Measurements from ENCODE around the gene SHROOM3.

The SHROOM3 gene

DNA sequence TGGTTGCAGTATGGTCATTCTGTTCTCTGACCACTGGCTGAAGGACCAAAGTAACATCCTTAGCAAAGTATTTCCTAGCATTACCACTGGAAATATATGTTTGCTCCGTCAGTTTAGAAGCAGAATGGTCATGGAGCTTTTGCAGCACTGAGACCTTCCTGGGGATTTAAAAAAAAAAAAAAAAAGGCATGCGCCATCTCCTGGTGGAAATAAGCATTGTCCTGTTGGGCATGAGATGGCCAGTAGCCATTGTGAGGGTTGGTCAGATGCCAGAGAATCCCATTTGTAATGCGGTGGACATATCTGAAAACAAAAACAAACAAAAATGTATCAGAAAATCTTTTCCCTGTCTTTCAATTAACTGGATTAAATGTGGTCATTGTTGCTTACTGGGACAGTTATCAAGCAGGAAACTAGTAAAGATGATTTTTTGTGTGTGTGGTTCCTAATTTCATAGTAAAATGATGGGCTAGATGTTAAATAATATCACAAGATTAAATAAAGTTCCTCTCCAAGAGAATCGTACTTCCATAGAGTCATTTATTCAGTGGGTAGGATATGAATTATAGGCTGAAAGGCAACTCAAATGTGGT is 323.4 kb downstream of the SHROOM3 start:
- Histone ChIP-seq H3K9me3 (ENCODE audit: control insufficient read depth, low read length) (no peaks in the 10 kb centered on the region), H3K27ac (ENCODE audit: low read depth, low read length, severe bottlenecking) (no peak overlapping the region), H3K4me1 (ENCODE audit: control insufficient read depth, insufficient read depth, low read length, poor library complexity, severe bottlenecking) (peaks cover 32% of the 10 kb centered on the region), H3K4me3 (ENCODE audit: extremely low read depth, insufficient read depth, low read length, poor library complexity, severe bottlenecking) (no peak overlapping the region), H3K36me3 (ENCODE audit: control insufficient read depth, insufficient read depth, low read length) (peaks cover 90% of the 10 kb centered on the region)
- WGBS, 2 experiments (ENCODE audit: insufficient coverage in 2 of 2) = no CpG with 5 or more reads among the region's 4 CpGs

DNA sequence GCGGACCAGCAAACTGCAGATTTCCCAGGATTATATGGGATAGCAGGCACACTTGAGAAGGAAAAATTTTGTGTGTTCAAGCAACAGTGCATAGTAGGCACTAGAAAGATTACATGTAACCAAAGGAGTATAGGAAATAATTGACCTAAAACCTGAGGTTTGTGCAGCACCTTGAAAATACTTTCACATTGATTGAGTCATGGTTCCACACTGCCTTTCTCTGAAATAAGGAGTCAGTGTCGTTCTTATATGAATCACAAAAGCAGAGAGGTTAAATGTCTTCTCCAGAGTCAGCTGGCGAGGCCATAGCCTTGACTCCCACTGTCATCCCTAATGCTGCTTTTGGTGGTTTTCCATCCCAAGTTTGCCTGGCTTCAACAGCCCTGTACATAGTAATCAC is 324.0 kb downstream of the SHROOM3 start:
- H3K27ac ChIP-seq (ENCODE audit: low read depth, low read length, severe bottlenecking) = no peak overlapping the region
- 84 to 97% methylated on average over 2 to 3 of the region's 3 CpGs for WGBS, 2 experiments (ENCODE audit: insufficient coverage in 2 of 2)
- peaks cover 31% of the 10 kb centered on the region for H3K4me1 ChIP-seq (ENCODE audit: control insufficient read depth, insufficient read depth, low read length, poor library complexity, severe bottlenecking)
- peaks cover 90% of the 10 kb centered on the region for H3K36me3 ChIP-seq (ENCODE audit: control insufficient read depth, insufficient read depth, low read length)
- H3K4me3 ChIP-seq (ENCODE audit: extremely low read depth, insufficient read depth, low read length, poor library complexity, severe bottlenecking) = no peak overlapping the region
- no peaks in the 10 kb centered on the region for H3K9me3 ChIP-seq (ENCODE audit: control insufficient read depth, low read length)

- Histone ChIP-seq H3K27ac (ENCODE audit: low read depth, low read length, severe bottlenecking) (peak overlapping the region; percentile 8), H3K36me3 (ENCODE audit: control insufficient read depth, insufficient read depth, low read length) (peaks cover 79% of the 10 kb centered on the region), H3K4me3 (ENCODE audit: extremely low read depth, insufficient read depth, low read length, poor library complexity, severe bottlenecking) (no peak overlapping the region), H3K9me3 (ENCODE audit: control insufficient read depth, low read length) (no peaks in the 10 kb centered on the region), H3K4me1 (ENCODE audit: control insufficient read depth, insufficient read depth, low read length, poor library complexity, severe bottlenecking) (peaks cover 28% of the 10 kb centered on the region)
- WGBS, 2 experiments (ENCODE audit: insufficient coverage in 2 of 2) = 80% methylated on average over 2 of the region's 3 CpGs; no CpG with 5 or more reads in 1 of the 2 experiments
These were observed 325.2 kb downstream of the SHROOM3 start for GRCh38 chr4:76760193-76760592.

GRCh38 chr4:76762137-76763130 is 327.4 kb downstream of the SHROOM3 start:
- Histone ChIP-seq H3K27ac (ENCODE audit: low read depth, low read length, severe bottlenecking) (peak overlapping the region; percentile 39), H3K36me3 (ENCODE audit: control insufficient read depth, insufficient read depth, low read length) (peaks cover 72% of the 10 kb centered on the region), H3K4me3 (ENCODE audit: extremely low read depth, insufficient read depth, low read length, poor library complexity, severe bottlenecking) (no peak overlapping the region), H3K9me3 (ENCODE audit: control insufficient read depth, low read length) (no peaks in the 10 kb centered on the region), H3K4me1 (ENCODE audit: control insufficient read depth, insufficient read depth, low read length, poor library complexity, severe bottlenecking) (peaks cover 38% of the 10 kb centered on the region)
- 90 to 92% methylated on average over 2 to 3 of the region's 4 CpGs for WGBS, 2 experiments (ENCODE audit: insufficient coverage in 2 of 2)

DNA sequence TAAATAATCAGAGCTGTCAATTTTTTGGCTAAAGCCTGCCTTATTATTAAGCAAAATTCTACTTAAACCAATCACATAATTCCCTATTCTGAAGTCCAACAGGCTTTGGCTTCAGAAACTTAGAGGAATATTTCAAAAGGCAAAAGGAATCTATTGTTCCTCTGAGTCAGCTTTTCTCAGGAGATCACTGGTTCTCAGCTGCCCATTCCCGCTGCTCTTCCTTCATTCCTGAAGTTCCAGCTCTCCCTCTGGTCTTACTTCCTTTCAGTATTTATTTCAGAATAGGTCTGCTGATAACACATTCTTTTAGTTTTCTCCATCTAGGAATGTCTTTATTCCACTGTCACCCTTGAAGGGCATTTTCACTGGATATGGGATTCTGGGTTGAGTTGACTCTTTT is 329.2 kb downstream of the SHROOM3 start:
- Histone ChIP-seq H3K9me3 (ENCODE audit: control insufficient read depth, low read length) (no peaks in the 10 kb centered on the region), H3K4me1 (ENCODE audit: control insufficient read depth, insufficient read depth, low read length, poor library complexity, severe bottlenecking) (peaks cover 56% of the 10 kb centered on the region), H3K4me3 (ENCODE audit: extremely low read depth, insufficient read depth, low read length, poor library complexity, severe bottlenecking) (no peak overlapping the region), H3K36me3 (ENCODE audit: control insufficient read depth, insufficient read depth, low read length) (peaks cover 58% of the 10 kb centered on the region), H3K27ac (ENCODE audit: low read depth, low read length, severe bottlenecking) (peak overlapping the region; percentile 95)
- 9 to 27% methylated on average over 1 of the region's 1 CpG for WGBS, 2 experiments (ENCODE audit: insufficient coverage in 2 of 2)

- Histone ChIP-seq H3K4me1 (ENCODE audit: control insufficient read depth, insufficient read depth, low read length, poor library complexity, severe bottlenecking) (peaks cover 56% of the 10 kb centered on the region), H3K36me3 (ENCODE audit: control insufficient read depth, insufficient read depth, low read length) (peaks cover 57% of the 10 kb centered on the region), H3K27ac (ENCODE audit: low read depth, low read length, severe bottlenecking) (no peak overlapping the region), H3K4me3 (ENCODE audit: extremely low read depth, insufficient read depth, low read length, poor library complexity, severe bottlenecking) (no peak overlapping the region), H3K9me3 (ENCODE audit: control insufficient read depth, low read length) (no peaks in the 10 kb centered on the region)
- 89 to 100% methylated on average over 1 of the region's 14 CpGs for WGBS, 2 experiments (ENCODE audit: insufficient coverage in 2 of 2)
These were observed 330.6 kb downstream of the SHROOM3 start for GRCh38 chr4:76765473-76766183.

- no peaks in the 10 kb centered on the region for H3K9me3 ChIP-seq (ENCODE audit: control insufficient read depth, low read length)
- H3K4me3 ChIP-seq (ENCODE audit: extremely low read depth, insufficient read depth, low read length, poor library complexity, severe bottlenecking) = no peak overlapping the region
- WGBS, 2 experiments (ENCODE audit: insufficient coverage in 2 of 2) = 55% methylated on average over 2 of the region's 2 CpGs; no CpG with 5 or more reads in 1 of the 2 experiments
- peak overlapping the region; percentile 97 for H3K27ac ChIP-seq (ENCODE audit: low read depth, low read length, severe bottlenecking)
- H3K36me3 ChIP-seq (ENCODE audit: control insufficient read depth, insufficient read depth, low read length) = peaks cover 51% of the 10 kb centered on the region
- peaks cover 65% of the 10 kb centered on the region for H3K4me1 ChIP-seq (ENCODE audit: control insufficient read depth, insufficient read depth, low read length, poor library complexity, severe bottlenecking)
These were observed 333.0 kb downstream of the SHROOM3 start for GRCh38 chr4:76767983-76768382.

- WGBS, 2 experiments (ENCODE audit: insufficient coverage in 2 of 2) = 63 to 69% methylated on average over 2 of the region's 5 CpGs
- H3K4me3 ChIP-seq (ENCODE audit: extremely low read depth, insufficient read depth, low read length, poor library complexity, severe bottlenecking) = no peak overlapping the region
- H3K27ac ChIP-seq (ENCODE audit: low read depth, low read length, severe bottlenecking) = peak overlapping the region; percentile 73
- H3K4me1 ChIP-seq (ENCODE audit: control insufficient read depth, insufficient read depth, low read length, poor library complexity, severe bottlenecking) = peaks cover 41% of the 10 kb centered on the region
- no peaks in the 10 kb centered on the region for H3K9me3 ChIP-seq (ENCODE audit: control insufficient read depth, low read length)
- peaks cover 73% of the 10 kb centered on the region for H3K36me3 ChIP-seq (ENCODE audit: control insufficient read depth, insufficient read depth, low read length)
These were observed 337.6 kb downstream of the SHROOM3 start for GRCh38 chr4:76772498-76773106.

- no peaks in the 10 kb centered on the region for H3K9me3 ChIP-seq (ENCODE audit: control insufficient read depth, low read length)
- H3K27ac ChIP-seq (ENCODE audit: low read depth, low read length, severe bottlenecking) = no peak overlapping the region
- no peak overlapping the region for H3K4me3 ChIP-seq (ENCODE audit: extremely low read depth, insufficient read depth, low read length, poor library complexity, severe bottlenecking)
- peaks cover 80% of the 10 kb centered on the region for H3K36me3 ChIP-seq (ENCODE audit: control insufficient read depth, insufficient read depth, low read length)
- peaks cover 30% of the 10 kb centered on the region for H3K4me1 ChIP-seq (ENCODE audit: control insufficient read depth, insufficient read depth, low read length, poor library complexity, severe bottlenecking)
These were observed 338.7 kb downstream of the SHROOM3 start for GRCh38 chr4:76773766-76774165.

GRCh38 chr4:76779740-76780459 is 344.9 kb downstream of the SHROOM3 start:
- Histone ChIP-seq H3K4me1 (ENCODE audit: control insufficient read depth, insufficient read depth, low read length, poor library complexity, severe bottlenecking) (peaks cover 40% of the 10 kb centered on the region), H3K9me3 (ENCODE audit: control insufficient read depth, low read length) (no peaks in the 10 kb centered on the region), H3K27ac (ENCODE audit: low read depth, low read length, severe bottlenecking) (no peak overlapping the region), H3K36me3 (ENCODE audit: control insufficient read depth, insufficient read depth, low read length) (peaks cover 81% of the 10 kb centered on the region), H3K4me3 (ENCODE audit: extremely low read depth, insufficient read depth, low read length, poor library complexity, severe bottlenecking) (no peak overlapping the region)
- 83 to 94% methylated on average over 3 of the region's 9 CpGs for WGBS, 2 experiments (ENCODE audit: insufficient coverage in 2 of 2)
